Activated CD4-positive, alpha-beta memory T cell treated with anti-CD3 and anti-CD28 coated beads, Interleukin-2, amount 10 ng/mL, durations not matched to agents 7 days and 5 days (primary cell): ENCODE results near the gene WDR38. TPM values are rescaled to one million over a fixed set of nuclear protein-coding genes. Genes with fewer than 3 reads are reported as not detected.
"Not testable (repeated sequence)": the region's sequence is repeated elsewhere in the genome, so short reads cannot be mapped to it uniquely, and the experiment has no call there.

Experiments used
- CTCF ChIA-PET: fragments of 350-600 bp; sonication (Branson Sonifier 250); formaldehyde crosslinking; loops from one replicate; lab custom pipeline; 2021; ENCODE audit warnings: antibody characterized with exemption, inconsistent platforms; lab: Charles Lee
- POLR2A ChIA-PET: fragments of 350-600 bp; sonication (Branson Sonifier 250); formaldehyde crosslinking; loops from one replicate; lab custom pipeline; 2021; ENCODE audit warnings: antibody characterized with exemption; lab: Charles Lee
- DNase-seq: peaks from one replicate; pipeline ENCODE4 v3.0.0-alpha.2; 2020
- H3K27ac Mint-ChIP-seq: one replicate; pipeline ENCODE4 v1.8.0; 2021; ENCODE audit warnings: mild to moderate bottlenecking, mixed read lengths
- H3K27me3 Mint-ChIP-seq: one replicate; pipeline ENCODE4 v1.8.0; 2021; ENCODE audit warnings: mixed read lengths
- H3K36me3 Mint-ChIP-seq: one replicate; pipeline ENCODE4 v1.8.0; 2021; ENCODE audit warnings: low read depth, mixed read lengths
- H3K4me1 Mint-ChIP-seq: one replicate; pipeline ENCODE4 v1.8.0; 2021; ENCODE audit warnings: mixed read lengths
- H3K4me3 Mint-ChIP-seq: one replicate; pipeline ENCODE4 v1.8.0; 2021; ENCODE audit warnings: mild to moderate bottlenecking, mixed read lengths
- H3K9me3 Mint-ChIP-seq: one replicate; pipeline ENCODE4 v1.8.0; 2021; ENCODE audit warnings: mixed read lengths
- total RNA-seq, 2 experiments: library from RNA; stranded (reverse); gene quantifications; one replicate each; pipeline ENCODE4 v1.2.3, GENCODE V29; 2021

WDR38 gene
- total RNA-seq, 2 experiments from 2014 or later: not detected

DNA sequence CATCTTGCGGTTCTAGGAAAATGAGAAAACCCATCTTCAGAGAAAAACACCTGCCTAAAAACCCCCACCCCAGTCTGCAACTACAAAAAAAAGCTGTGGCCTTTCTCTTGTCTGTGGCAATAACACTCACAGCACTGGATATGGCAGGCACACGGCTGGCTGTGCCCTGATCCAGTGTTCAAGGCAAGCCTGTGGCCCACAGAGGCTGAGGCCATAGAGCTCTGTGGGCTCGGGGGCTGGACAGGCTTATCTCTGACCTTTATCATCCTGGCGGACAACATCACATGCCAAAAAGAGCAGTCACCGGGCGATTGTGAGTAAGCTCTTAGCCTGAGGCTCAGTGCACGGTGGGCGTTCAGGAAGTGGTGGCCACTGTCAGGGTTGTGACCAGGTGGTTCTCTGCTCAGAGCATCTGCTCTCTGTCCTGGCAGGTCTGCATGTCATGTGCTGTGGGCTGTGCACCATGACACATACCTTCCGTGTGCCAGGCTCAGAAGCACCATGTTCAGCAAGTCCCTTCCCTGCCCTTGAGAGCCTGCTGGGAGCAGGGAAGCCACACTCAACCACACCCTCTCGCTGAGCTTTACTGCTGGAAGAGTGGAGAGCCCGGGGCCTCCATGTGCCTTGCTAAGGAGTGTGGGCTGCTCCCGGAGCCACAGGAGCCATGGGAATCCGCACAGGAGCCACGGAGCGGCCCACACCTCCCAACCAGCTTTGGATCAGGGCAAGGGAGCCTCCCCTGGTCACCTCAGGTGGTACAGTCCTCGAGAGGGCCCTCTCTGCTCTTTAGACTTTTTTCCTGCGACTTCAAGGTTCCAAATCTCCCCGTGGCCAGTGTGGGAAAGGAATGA is 34.6 kb upstream of the WDR38 start:
- Mint-ChIP-seq H3K36me3 (no peaks in the 10 kb centered on the region), H3K27ac (no peak overlapping the region), H3K27me3 (peaks cover 3% of the 10 kb centered on the region), H3K4me3 (no peak overlapping the region), H3K4me1 (peaks cover 11% of the 10 kb centered on the region), H3K9me3 (no peaks in the 10 kb centered on the region)
- ChIA-PET POLR2A (no interaction called here), CTCF (interaction anchor here (0.6 to 1.1 kb wide), 5 partner anchors 21 to 44 kb away, joined by 3 read pairs; partner anchors contain the start of gene OLFML2A)
- DNase-seq: peak; percentile 20

DNA sequence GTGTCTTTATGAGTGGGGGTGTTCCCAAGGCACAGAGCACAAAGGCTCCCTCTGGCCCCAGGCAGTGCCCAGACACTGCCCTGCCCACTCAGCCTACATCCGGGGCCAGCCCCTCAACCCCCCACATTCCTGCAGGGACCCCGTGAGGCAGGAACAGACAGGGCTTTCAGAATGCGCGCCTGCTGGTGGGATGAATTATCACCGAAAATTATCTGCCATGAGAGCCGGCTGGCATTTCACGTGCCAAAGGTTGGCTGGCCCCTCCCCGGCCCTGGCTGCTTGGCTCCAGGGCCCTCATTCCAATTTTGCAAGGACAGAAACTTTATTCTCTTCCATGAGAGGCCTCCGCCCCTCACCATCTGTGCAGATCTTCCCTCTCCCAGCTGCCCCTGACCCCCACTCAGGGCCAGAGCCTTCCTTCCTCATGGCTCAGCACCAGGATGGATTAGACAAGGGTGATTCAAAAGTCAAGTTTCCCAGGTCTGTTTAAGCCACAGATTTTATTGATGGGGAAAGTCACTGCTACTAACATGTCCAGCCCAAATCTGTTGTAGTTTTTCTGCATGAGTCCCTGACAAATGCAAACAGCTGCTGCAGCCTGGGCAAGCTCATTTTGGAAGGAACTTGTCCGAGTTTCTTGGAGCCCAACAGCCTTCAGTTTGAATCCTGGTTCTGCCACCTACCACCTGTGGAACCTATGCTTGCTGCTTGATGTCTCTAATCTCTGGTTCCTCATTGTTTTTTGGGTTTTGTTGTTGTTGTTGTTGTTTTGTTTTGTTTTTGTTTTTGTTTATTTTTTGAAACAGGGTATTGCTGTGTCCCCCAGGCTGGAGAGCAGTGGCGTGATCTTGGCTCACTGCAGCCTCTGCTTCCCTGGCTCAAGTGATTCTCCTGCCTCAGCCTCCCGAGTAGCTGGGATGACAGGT is 32.3 kb upstream of the WDR38 start:
- Mint-ChIP-seq H3K4me3 (no peak overlapping the region), H3K27me3 (peaks cover 6% of the 10 kb centered on the region), H3K36me3 (no peaks in the 10 kb centered on the region), H3K4me1 (peaks cover 11% of the 10 kb centered on the region), H3K9me3 (no peaks in the 10 kb centered on the region), H3K27ac (no peak overlapping the region)
- CTCF ChIA-PET: no interaction called here
- no peak for DNase-seq
- POLR2A ChIA-PET: no interaction called here

DNA sequence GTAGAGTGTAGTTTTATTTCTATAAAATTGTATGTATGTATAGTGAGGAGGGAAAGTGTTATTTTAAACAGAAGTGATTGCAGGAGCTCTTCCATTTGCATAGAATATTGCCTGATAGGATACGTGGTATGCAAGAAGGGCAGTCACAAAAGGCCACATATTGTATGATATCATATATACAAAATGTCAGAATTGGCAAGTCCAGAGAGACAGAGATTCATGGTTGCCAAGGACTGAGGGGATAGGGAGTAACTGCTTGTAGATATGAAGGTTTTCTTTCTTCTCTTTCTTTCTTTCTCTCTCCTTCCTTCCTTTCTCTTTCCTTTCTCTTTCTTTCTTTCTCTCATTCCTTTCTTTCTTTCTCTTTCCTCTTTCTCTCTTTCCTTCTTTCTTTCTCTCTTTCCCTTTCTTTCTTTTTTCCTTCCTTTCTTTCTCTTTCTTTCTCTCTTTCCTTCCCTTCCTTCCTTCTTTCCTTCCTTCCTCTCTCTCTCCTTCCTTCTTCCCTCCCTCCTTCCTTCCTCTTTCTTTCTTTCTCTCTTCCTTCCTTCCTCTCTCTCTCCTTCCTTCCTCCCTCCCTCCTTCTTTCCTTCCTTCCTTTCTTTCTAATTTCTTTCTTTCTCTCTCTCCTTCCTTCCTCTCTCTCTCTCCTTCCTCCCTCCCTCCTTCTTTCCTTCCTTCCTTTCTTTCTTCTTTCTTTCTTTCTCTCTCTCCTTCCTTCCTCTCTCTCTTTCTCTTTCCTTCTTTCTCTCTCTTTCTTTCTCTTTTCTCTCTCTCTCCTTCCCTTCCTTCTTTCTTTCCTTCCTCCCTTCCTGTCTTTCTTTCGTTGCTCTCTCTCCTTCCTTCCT is 24.5 kb upstream of the WDR38 start:
- Mint-ChIP-seq H3K9me3 (no peaks in the 10 kb centered on the region), H3K27ac (no peak overlapping the region), H3K4me3 (no peak overlapping the region), H3K4me1 (no peaks in the 10 kb centered on the region), H3K27me3 (peaks cover 4% of the 10 kb centered on the region), H3K36me3 (no peaks in the 10 kb centered on the region)
- CTCF ChIA-PET: no interaction called here
- no peak for DNase-seq
- POLR2A ChIA-PET: no interaction called here

DNA sequence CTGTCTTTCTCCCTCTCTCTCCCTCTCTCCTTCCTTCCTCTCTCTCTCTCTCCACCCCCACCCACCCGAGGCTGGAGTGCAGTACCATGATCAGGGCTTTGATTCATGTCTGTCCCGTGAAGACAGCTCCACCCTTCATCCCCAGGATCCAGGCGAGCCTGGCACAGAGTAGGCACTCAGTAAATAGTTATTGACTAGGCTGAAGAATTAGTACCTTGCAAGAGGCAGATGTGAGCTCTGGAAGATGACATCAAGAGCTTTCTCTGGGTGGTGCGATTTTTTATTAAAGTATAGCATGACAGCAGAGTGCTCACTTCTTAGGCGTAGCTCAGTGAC is 24.0 kb upstream of the WDR38 start:
- Mint-ChIP-seq H3K9me3 (no peaks in the 10 kb centered on the region), H3K27me3 (peaks cover under 1% of the 10 kb centered on the region), H3K4me3 (no peak overlapping the region), H3K36me3 (no peaks in the 10 kb centered on the region), H3K27ac (no peak overlapping the region), H3K4me1 (no peaks in the 10 kb centered on the region)
- ChIA-PET CTCF (no interaction called here), POLR2A (no interaction called here)
- DNase-seq: no peak

DNA sequence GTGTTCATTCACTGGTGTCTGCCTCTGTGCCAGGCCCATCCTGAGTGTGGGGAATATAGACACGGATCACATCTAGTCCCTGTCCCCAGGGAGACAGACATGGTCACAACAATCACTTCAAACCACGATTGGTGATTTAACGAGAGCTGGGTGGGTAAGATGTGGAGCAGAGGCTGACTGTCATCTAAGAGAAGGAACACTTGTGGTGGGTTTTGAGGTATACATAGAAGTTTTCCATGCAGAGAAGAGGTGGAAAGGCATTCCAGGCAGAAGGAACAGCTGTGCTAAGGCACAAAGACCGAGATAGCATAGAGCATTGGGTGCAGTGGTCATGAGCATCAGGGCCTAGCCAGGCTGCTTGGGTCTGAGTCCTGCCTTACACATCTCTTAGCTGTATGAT is 22.7 kb upstream of the WDR38 start:
- ChIA-PET CTCF (no interaction called here), POLR2A (no interaction called here)
- DNase-seq: no peak
- Mint-ChIP-seq H3K4me3 (no peak overlapping the region), H3K36me3 (no peaks in the 10 kb centered on the region), H3K27me3 (no peaks in the 10 kb centered on the region), H3K27ac (no peak overlapping the region), H3K9me3 (no peaks in the 10 kb centered on the region), H3K4me1 (no peaks in the 10 kb centered on the region)

DNA sequence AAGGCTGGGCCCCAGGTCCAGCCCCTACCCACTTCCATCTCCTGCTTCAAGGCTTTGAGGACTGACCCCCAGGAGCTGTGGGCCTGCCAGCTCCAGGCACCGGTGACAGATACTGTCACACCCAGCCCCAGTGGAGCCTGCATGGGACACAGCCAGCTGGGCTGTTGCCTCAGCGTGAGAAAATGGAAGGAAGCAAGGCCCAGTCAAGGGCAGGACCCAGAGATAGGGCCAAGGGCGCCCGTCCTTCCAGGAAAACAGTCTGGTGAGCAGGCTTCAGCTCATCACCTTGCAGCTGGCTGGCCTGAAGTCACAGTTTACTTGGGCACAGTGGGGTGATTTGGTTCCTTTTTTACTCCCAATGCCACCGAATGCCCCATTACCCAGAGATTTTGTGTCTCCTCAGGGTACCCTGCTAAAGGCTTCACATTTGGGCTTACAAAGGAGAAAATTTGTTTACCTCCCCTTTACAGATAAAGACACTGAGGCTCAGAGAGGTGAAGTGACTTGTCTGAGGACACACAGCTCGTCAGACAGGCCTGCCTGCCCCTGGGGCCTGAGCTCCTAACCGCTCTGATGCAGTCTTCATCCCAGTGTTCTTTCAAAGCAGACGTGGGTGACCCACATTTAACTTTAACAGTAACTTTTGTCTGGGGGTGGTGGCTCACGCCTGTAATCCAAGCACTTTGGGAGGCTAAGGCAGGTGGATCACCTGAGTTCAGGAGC is 21.5 kb upstream of the WDR38 start:
- Mint-ChIP-seq H3K27me3 (no peaks in the 10 kb centered on the region), H3K4me3 (no peak overlapping the region), H3K4me1 (no peaks in the 10 kb centered on the region), H3K27ac (no peak overlapping the region), H3K9me3 (no peaks in the 10 kb centered on the region), H3K36me3 (no peaks in the 10 kb centered on the region)
- CTCF ChIA-PET: interaction anchor here (1.1 kb wide), 1 partner anchor 21 kb away, joined by 5 read pairs; no protein-coding TSS in a partner anchor
- POLR2A ChIA-PET: no interaction called here
- no peak for DNase-seq

DNA sequence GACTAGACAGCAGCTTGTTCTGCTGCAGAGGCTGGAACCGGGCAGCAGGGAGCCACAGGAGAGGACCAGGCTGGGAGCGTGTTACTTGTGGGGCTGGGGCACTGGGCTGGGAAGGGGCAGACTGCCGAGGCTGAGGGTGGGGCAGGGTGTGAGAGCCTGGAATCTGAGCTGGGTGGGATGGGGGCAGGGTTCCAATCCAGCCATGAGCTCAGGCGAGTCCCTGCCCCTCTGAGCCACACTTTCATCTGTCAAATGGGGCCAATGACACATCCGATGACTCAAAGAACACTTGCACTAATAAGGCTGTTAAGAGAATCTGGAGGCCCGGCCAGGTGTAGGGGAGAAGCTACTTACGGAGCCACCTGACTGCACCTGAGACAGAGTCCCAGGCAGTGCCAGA is 18.7 kb upstream of the WDR38 start:
- no peaks in the 10 kb centered on the region for H3K4me1 Mint-ChIP-seq
- CTCF ChIA-PET: interaction anchor here (0.8 kb wide), 2 partner anchors 19 to 60 kb away, joined by 3 read pairs; partner anchors contain the start of gene WDR38
- POLR2A ChIA-PET: no interaction called here
- H3K27me3 Mint-ChIP-seq: peaks cover 17% of the 10 kb centered on the region
- H3K4me3 Mint-ChIP-seq: no peak overlapping the region
- no peaks in the 10 kb centered on the region for H3K36me3 Mint-ChIP-seq
- DNase-seq: no peak
- H3K27ac Mint-ChIP-seq: no peak overlapping the region
- no peaks in the 10 kb centered on the region for H3K9me3 Mint-ChIP-seq

DNA sequence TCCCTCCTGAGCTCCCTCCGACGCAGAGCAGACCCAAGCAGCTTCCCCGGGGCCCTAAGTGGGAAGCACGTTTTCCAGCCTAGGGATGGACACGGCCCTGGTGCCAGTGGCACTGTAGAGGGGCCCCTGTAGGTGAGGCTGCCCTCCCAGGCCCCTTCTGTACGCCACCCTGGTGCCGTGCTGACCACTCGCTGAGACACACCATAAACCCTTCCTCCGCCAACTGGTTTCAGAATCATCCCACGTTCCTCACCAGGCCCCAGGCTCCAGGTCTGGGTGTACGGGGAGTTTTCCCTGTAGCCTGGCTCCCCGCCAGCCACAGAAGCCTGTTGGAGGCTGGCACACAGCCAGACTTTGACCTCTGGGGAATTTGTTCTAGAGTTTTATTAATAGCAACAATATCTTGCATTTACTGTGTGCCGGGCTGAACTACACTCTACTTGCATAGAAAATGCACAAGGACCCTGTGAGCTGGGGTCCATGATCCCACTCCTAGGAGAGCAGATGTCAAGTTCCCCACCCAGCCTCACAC is 18.2 kb upstream of the WDR38 start:
- H3K27me3 Mint-ChIP-seq: peaks cover 17% of the 10 kb centered on the region
- CTCF ChIA-PET: interaction anchor here (0.8 kb wide), 2 partner anchors 18 to 60 kb away, joined by 3 read pairs; partner anchors contain the start of gene WDR38
- POLR2A ChIA-PET: no interaction called here
- no peaks in the 10 kb centered on the region for H3K36me3 Mint-ChIP-seq
- H3K27ac Mint-ChIP-seq: no peak overlapping the region
- no peaks in the 10 kb centered on the region for H3K9me3 Mint-ChIP-seq
- DNase-seq: no peak
- no peaks in the 10 kb centered on the region for H3K4me1 Mint-ChIP-seq
- no peak overlapping the region for H3K4me3 Mint-ChIP-seq

DNA sequence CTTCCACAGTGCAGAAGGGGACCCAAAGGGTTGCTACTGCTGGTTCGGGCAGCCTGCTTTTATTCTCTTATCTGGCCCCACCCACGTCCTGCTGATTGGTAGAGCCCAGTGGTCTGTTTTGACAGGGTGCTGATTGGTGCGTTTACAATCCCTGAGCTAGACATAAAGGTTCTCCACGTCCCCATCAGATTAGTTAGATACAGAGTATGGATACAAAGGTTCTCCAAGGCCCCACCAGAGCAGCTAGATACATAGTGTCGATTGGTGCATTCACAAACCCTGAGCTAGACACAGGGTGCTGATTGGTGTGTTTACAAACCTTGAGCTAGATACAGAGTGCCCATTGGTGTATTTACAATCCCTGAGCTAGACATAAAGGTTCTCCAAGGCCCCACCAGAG is 15.1 kb upstream of the WDR38 start:
- H3K36me3 Mint-ChIP-seq, H3K4me1 Mint-ChIP-seq, H3K27ac Mint-ChIP-seq, POLR2A ChIA-PET, H3K9me3 Mint-ChIP-seq, DNase-seq, H3K4me3 Mint-ChIP-seq: not testable (repeated sequence)
- peaks cover 17% of the 10 kb centered on the region for H3K27me3 Mint-ChIP-seq
- CTCF ChIA-PET: interaction anchor here (5.4 kb wide), 1 partner anchor 16 kb away, joined by 46 read pairs; the partner anchor contains the start of gene WDR38

DNA sequence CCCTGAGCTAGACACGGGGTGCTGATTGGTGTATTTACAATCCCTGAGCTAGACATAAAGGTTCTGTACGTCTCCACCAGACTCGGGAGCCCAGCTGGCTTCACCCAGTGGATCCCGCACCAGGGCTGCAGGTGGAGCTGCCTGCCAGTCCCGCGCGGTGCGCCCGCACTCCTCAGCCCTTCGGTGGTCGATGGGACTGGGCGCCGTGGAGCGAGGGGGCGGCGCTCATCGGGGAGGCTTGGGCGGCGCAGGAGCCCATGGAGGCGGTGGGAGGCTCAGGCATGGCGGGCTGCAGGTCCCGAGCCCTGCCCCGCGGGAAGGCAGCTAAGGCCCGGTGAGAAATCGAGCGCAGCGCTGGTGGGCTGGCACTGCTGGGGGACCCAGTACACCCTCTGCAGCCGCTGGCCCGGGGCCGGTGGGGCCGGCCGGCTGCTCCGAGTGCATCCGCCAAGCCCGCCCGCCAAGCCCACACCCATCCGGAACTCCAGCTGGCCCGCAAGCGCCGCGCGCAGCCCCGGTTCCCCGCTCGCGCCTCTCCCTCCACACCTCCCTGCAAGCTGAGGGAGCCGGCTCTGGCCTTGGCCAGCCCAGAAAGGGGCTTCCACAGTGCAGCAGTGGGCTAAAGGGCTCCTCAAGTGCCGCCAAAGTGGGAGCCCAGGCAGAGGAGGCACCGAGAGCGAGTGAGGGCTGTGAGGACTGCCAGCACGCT is 14.5 kb upstream of the WDR38 start:
- H3K4me3 Mint-ChIP-seq, POLR2A ChIA-PET, H3K9me3 Mint-ChIP-seq, H3K4me1 Mint-ChIP-seq, H3K27ac Mint-ChIP-seq, DNase-seq, H3K36me3 Mint-ChIP-seq: not testable (repeated sequence)
- CTCF ChIA-PET: interaction anchor here (1.2 to 5.4 kb wide), 2 partner anchors 15 to 62 kb away, joined by 3 to 46 read pairs; partner anchors contain the start of genes OLFML2A and WDR38
- H3K27me3 Mint-ChIP-seq: peaks cover 17% of the 10 kb centered on the region

DNA sequence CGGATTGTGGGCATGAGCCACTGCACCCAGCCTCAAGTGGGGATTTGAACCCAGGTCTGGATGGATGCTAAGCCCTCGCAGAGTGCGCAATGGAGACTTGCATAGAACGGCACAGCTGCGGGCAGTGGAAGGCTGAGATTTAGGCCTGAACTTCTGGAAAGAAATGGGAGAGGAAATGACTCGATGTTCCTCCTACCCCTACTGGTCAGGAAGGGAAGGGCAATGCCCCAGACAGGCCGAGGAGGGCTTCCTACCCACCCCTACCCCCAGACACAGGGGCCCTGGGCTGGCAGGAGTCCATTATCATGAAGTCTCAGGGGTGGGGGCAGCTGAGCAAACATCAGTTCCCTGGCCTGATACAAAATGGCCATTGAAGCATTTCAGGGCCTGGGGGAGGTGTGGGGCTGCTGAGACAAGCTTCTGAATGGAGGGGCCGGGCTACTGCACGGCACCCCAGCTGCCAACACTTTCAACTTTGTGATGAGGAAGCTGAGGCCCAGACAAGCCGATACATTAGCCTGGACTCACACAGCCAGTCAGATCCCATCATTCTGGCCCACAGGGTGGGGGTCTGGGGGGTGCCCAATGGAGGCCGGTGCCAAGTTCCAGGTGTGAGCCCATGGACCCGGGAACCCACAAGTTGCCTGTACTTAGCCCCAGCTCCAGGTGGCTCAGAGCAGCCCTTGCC is 13.5 kb upstream of the WDR38 start:
- DNase-seq: no peak
- Mint-ChIP-seq H3K36me3 (no peaks in the 10 kb centered on the region), H3K27ac (no peak overlapping the region), H3K9me3 (no peaks in the 10 kb centered on the region), H3K27me3 (peaks cover 17% of the 10 kb centered on the region), H3K4me3 (no peak overlapping the region), H3K4me1 (no peaks in the 10 kb centered on the region)
- POLR2A ChIA-PET: interaction anchor here (1.1 to 1.9 kb wide), 2 partner anchors 21 to 30 kb away, joined by 3 to 8 read pairs; no protein-coding TSS in a partner anchor
- CTCF ChIA-PET: interaction anchor here (0.6 to 5.4 kb wide), 7 partner anchors 14 to 222 kb away, joined by 3 to 46 read pairs (median 3); partner anchors contain the start of genes OLFML2A and WDR38
